Anterior cingulate cortex (tissue), 58 donors: Measurements from ENCODE around the gene STMN3.
A peak's percentile ranks its signal among the peaks of the same experiment; 100 is the strongest.
"Not testable (repeated sequence)": the region's sequence is repeated elsewhere in the genome, so short reads cannot be mapped to it uniquely, and the experiment has no call there.

ENCODE experiments used
- DNase-seq, 58 donors: peaks; one replicate each; lab custom pipeline; 2025; lab: John Stamatoyannopoulos, UW

STMN3 gene

DNA sequence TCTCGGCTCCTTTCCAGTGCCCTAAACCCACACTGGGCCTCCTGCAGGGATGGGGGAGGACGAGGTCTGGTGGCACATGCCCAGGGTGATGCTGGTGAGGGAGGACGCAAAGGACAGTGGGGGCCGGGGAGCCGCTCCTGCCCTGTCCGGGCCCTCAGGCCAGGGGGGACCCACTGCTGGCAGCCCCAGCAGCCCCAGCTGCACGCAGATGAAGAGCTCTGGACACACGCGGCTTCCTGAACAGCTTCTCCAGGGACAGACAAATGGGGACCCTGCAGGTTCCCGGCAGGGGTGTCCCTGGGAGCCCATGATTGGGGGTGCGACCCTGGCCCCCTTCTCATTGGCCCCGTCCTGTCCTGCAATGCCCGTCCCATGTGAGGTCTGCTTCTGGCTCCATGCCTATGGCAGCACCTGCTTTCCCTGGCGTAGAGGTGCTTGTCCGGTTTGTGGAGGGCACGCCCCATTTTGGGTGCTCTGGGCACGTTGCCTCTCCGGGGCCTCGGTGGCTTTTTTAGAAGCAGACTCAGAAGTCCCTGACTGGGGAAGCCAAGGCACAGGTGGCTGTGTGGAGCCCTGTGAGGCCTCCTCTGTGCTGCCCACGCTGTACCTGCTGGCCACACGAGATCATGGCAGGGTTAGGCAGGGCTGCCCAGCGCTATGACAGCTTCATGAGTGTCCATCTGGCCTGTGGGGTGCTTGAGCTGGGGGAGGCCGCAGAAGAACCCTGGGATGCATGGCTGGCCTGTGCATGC is 27.8 kb upstream of the STMN3 start:
- no peak for DNase-seq

DNA sequence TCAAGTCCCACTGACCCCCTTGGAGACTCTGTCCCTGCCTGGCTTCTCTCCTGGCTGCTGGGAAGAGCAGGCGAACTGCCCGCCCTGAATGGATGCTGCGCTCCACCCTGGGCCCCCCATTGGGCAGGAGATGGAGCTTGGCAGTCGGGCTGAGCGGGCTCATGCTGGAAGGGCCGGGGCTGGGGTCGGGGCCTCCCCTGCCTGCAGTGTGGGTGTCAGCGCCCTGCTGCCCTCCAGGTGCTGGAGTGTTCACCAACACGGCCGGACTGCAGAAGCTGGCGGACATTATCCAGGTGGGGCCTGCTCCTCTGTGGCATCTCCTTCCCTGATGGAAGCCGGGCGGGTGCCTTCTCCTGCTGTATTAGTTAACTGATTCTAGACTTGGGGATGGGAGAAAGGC is 27.2 kb upstream of the STMN3 start:
- DNase-seq: no peak

DNA sequence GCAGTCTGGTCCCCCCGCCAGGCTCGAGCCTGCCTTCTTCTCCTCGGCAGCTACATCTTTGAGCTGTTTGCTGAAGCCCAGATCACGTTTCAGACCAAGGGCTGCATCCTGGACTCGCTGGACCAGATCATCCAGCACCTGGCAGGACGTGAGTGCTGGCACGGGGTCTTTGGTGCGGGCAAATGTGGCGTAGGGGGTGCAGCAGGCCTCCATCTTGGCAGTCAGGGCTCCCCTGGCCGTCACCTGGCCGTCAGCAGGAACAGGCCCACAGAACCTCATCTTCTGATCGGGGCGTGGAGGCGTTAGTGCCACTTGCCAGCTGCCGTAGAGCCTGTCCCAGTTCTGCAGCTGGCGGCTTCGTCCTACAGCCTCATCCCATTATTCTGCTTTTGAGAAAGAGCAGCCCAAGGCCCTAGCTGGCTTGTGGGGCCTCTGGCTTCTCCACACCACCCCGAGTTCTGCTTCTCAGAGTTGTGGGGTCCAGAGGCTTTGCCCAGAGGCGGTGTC is 26.6 kb upstream of the STMN3 start:
- no peak for DNase-seq

DNA sequence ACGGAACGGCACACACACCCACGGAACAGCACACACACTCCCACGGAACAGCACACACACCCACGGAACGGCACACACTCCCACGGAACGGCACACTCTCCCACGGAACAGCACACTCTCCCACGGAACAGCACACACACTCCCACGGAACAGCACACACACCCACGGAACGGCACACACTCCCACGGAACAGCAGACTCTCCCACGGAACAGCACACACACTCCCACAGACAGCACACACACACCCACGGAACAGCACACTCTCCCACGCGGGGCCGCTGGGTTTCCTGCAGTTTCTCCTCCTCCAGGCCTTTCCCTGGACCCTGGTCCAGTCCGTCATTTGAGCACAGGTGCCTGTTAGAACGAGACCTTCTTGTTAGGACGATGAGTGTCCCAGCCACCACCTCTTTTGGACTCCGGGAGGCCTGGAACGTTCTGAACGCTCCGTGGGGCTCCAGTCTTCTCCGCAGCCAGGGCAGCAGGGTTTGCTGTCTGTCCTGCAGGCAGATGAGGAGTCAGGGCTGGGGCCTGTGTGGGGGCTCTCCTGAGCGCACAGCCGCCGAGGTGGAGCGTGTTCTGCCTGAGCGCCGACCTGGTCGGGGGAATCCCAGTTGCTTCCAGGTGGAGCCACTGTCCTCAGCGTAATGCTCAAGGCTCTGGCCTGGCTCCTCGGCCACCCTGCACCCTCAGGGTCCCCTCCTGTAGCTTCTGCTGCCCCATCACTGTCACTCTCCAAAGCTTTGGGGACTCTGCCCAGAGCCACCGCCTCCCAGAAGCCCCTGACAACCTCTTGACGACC is 25.6 kb upstream of the STMN3 start:
- DNase-seq: no peak

DNA sequence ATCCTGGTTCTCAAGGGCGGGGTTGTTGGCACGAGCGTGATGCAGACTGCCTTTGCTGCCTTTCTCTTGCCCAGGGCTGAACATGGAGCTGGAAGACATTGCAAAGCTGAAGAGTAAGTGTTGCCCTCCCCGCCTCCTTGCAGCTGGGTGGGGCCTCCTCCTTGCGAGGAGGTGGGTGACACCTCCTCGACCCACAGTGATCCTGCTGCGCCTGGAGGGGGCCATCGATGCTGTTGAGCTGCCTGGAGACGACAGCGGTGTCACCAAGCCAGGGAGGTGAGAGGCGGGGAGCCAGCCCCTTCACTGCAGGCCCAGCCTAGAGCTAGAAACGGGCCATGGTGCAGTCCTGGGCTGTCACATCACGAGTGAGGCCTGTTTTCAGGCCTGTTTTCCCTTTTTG is 24.8 kb upstream of the STMN3 start:
- peak in 1 of 58 donors; percentile 10 for DNase-seq

DNA sequence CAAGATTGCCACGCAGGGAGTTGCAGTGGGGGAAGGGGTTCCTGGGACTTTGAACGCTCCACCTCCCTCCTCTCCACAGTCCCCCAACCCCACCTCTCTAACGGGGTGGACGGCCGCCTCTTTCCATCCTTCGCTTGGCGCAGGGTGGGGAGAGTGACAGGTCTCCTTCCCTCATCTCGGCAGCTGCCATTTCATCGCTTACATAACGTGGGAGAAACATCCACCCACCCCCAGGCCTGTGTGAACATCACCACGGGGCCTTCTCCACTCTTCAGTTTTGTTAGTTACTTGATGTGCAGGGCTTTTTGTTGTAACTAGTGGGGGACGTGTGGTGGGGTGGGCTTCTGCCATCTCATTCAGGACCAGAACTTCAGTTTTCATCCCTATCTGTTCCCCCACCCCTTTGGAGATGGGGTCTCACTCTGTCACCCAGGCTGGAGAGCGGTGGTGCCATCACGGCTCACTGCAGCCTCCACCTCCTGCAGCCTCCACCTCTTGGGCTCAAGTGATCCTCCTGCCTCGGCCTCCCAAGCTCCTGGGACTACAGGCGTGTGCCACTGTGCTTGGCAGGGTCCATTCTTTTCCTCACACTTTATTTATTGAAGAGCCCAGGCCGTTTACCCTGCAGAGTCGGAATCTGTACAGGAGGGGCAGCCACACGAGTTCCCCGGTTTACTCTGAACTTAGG is 22.6 kb upstream of the STMN3 start:
- DNase-seq: no peak

DNA sequence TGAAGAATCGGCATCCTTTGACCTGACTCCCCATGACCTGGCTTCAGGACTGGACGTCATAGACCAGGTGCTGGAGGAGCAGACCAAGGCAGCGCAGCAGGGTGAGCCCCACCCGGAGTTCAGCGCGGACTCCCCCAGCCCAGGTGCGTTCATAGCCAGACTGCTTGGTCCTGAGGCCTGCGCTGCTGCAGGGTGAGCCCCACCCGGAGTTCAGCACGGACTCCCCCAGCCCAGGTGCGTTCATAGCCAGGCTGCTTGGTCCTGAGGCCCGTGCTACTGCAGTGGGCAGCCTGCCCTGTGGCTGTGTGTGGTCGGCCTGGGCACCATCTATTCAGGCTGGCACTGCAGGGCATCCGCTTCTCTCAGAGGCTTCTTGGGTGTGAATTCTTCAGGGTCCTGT is 20.7 kb upstream of the STMN3 start:
- DNase-seq: no peak

DNA sequence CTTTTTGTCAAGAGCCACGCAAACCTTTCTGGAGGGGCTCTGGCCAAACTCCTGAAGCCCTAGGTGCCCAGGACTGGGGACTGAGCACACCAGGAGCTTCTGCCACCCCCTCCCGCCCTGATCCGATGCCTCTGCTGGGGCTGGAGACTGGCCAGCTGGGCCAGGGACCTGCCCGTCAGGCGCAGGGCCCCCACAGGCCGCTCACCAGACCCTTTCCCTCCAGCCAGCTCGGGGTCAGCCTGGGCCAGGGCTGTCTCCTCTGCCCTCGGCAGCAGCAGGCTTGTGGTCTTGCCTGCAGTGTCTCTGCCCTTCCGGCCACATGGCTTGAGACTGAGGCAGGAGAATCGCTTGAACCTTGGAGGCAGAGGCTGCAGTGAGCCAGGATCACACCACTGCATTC is 19.4 kb upstream of the STMN3 start:
- no peak for DNase-seq

DNA sequence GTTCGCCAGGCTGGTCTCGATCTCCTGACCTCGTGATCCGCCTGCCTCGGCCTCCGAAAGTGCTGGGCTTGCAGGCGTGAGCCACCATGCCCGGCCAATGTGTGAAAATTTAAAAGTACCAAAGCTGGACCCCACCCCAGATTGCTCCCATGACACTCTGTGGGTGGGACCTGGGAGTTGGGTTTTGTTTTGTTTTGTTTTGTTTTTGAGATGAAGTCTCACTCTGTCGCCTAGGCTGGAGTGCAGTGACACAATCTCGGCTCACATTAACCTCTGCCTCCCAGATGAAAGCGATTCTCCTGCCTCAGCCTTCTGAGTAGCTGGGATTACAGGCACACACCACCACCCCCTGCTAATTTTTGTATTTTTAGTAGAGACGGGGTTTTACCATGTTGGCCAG is 18.5 kb upstream of the STMN3 start:
- not testable (repeated sequence) for DNase-seq

DNA sequence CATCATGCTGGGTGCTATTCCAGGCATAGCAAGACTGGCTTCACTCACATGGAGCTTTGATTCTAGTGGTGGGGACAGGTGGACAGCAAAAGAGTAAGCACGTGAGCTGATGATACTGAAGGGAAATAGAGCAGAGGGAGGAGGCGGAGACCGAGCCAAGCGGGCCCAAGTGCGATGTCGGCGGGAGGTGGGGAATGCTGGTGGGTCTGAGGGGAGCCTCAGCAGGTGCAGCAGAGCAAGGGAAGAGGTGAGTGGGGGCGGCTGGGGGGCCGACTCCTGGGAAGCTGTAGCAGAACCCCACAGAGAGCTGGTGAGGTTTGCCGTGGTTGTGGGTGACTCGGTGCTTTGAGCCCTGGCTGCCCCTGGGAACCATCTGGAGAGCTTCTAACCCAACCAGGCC is 15.1 kb upstream of the STMN3 start:
- no peak for DNase-seq

DNA sequence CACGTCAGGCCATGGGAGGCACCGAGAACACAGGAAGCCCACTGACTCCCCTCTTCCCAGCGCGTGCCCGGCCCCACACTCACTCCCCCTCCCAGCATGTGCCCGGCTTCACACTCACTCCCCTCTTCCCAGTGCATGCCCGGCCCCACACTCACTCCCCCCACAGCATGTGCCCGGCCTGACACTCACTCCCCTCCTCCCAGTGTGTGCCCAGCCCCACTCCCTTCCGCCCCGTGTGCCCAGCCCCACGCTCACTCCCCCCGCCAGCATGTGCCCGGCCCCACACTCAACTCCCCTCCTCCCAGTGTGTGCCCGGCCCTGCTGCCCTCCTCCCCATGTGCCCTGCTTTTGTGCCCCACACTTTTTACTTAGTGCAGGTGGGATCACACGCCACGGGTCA is 14.6 kb upstream of the STMN3 start:
- no peak for DNase-seq

DNA sequence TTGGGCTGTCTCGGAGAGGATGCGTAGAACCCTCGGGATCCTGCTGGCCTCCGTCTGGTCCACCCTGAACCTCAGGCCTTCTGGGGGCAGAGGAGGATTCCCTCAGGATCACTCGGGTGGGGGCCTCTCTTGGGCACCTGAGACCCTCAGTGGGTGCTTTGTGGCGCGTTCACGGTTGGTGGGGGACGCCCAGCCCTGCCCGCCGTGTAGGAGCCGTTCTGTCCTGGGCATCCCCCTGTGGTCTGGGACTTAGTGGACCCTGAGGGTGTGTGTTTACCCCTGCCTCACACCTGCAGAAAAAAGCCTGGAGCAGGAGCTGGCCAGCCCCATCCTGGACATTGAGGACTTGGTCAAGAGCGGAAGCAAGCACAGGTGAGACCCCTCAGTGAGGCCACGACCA is 12.5 kb upstream of the STMN3 start:
- DNase-seq: no peak

DNA sequence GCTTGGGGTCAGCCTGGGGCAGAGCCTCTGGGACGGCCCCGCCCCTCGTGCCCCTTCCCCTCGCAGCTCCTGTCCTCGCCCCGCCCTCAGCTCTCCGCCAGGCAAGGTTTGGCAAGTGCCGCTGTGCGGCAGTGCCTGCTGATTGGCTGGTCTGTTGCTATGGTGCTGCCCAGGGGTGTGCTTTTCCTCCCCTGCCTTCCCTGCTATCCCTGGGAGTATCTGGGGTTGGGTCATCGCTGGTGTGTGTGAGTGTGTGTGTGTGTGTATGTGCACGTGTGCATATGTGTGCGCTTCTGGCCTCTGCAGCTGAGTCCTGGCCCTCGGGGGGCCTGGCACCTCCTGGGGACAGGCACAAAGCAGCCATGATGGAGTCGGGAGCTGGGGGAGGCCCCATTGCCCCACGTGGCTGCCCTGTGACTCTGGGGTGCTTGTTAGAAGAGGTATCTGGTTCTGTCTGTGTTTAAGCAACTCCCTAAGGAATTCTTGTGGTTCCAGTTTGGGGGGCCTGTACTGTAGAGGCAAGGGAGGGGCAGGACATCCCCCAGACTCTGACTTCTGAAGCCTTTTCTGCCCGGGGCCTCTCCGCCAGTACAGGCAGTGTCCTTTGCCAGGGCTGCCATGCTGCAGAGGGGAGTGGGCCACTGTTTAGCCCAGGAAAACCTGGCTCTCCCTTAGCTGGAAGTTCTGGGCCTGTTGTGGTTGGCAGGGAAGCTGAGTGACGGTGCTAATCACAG is 11.8 kb upstream of the STMN3 start:
- peak in 50 of 58 donors; percentile 16 to 82 (median 45) for DNase-seq

DNA sequence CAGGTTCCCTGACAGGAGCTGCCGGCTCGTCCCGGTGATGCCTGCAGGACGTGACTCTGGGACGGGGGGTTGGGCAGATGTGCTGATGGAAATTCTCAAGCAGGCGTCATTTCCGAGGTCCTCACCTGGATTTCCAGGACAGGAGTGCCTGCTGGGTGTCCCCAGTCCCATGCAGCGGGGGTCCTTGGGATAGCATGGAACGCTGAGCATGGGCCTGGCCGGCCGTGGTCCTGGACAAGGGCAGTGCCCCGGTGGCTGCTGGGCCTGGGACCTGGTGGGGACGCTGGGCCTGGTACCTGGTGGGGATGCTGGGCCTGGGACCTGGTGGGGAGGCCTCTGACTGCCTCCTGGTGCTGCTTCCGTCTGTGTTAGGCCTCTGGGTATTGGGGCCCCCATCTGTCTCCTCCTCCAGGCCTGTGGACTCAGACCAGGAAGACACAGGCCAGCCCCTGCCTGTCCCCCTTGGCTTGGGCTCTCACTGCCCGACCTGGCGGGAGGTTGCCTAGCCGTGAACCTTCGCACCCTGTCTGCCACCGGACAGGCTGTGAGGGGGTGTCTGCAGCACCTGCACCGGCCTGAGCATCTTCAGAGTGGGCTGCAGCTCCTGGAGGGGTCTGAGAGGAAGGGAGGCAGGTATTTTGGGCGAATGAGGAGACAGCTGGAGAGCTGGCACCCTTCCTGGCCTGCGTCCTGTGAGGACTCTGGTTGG is 11.1 kb upstream of the STMN3 start:
- no peak for DNase-seq

DNA sequence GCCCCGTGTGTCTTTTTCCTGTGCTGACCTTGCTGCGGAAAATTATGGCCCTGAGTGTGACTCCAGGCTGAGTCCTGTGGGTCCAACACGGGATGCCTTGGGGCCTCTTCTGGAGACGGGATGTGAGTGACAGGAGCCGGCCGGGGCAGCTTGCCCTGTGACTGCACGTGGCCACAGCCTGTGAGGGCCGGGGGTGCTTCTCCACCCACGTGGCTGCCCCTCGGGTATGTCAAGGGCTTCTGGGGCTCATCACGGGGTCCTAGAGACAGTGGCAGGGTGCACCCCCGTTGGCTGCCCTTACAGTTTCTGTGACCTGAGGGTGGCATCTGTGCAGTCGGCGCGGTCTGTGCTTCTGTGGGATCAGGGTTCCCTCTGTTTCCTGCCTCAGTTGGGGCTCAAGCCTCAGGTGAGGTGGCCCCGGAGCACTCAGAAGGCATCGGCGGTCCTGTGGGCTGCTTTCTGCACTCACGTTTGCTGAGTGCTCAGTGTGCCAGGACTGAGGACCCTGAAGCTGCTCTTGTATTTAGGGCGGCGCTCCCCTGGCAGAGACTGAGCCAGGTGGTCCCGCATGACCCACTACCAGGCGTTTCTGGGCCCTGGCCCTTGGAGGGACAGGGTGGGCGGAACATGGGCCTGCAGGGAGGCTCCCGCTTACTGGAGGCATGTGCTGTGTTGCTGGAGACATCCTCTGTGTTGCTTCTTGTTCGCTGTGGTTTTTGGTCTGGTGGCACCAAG is 10.3 kb upstream of the STMN3 start:
- no peak for DNase-seq

DNA sequence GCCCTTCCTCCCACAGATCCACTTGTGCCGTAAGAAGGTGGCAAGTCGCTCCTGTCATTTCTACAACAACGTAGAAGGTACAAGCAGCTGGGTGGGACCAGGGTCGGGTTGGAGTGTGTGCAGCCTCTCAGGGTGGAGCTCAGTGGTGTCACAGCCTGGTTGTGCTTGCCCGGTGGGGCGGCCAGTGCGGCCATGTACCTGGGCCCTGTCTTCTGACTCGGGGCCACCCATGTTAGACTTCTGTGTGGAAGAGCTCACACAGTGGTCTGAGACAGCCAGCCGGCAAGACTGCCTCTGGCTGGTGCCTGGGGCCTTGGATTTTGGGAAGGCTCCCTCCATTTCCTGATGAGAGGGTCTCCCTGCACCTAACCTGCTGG is 9.6 kb upstream of the STMN3 start:
- DNase-seq: no peak

DNA sequence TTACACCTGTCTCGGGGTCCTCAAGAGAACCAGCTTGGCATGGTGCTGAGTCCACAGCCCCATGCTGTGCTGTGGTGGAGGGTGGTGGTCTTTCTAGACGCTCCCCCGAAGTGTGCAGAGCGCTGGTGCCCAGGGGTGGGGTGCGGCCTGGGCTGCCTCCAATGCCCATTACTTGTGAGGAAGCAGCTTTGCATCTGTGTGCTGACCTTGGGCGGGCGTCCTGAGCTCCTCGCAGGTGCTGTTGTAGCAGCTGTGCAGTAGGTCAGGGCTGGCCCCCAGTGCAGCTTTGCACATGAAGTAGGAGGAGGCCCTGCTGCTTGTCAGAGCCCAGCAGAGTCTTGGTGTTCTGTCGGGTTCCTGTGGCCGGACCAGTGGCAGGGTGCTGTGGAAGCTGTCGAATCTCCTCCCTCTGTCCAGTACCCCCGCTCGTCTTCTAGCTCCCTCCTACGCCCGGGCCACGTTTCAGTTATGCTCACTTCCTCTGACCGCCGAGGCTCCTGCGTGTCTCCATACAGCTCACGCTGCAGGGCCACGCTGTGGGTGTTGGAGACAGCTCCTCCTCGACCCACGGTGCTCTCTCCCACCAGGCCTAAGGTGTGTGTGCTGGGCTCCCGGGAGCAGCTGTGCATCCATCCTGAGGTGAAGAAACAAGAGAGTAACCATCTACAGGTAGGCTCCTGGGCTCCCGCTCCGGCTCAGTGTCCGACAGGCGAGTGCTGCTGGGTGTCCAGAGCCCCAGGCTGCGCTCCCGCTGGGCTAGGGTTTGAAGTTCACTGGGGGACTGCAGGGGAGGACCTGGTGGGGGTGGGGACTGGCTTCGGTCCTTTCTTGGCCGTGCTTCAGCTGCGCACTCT is 9.0 kb upstream of the STMN3 start:
- DNase-seq: no peak

DNA sequence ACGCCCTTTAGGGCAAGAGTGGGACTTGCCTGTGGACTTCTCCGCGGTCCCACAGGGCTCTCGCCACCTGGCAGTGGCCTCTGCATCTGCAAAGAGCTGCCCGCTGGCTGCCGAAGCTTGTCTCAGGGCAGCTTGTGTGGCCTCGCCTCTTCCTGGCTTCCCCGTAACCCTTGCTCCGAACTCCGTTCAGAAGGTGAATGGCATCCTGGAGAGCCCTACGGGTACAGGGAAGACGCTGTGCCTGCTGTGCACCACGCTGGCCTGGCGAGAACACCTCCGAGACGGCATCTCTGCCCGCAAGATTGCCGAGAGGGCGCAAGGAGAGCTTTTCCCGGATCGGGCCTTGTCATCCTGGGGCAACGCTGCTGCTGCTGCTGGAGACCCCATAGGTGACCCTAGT is 7.9 kb upstream of the STMN3 start:
- no peak for DNase-seq
